DLD1 (cell line): ENCODE measurements around the gene LEKR1.

Experiments used
- in situ Hi-C: cut with HindIII; loops from 2 replicates; pipeline ENCODE4 v1.10.0; 2017; ENCODE audit warnings: low sequenced_read_pairs

LEKR1 gene

GRCh38 chr3:157094301-157094700, 268.1 kb downstream of the LEKR1 start:
- in situ Hi-C loops, result no loop called here

- in situ Hi-C loops, result no loop called here
Observed at GRCh38 chr3:157094751-157095480, 268.8 kb downstream of the LEKR1 start.
